ENCODE results near the gene PEX11B. TPM values are rescaled to one million over a fixed set of nuclear protein-coding genes. Genes with fewer than 3 reads are reported as not detected.
"Not testable (repeated sequence)": the region's sequence is repeated elsewhere in the genome, so short reads cannot be mapped to it uniquely, and the experiment has no call there.

PEX11B gene
- total RNA-seq, 1 donor from 2014 or later: 18.7 TPM

DNA sequence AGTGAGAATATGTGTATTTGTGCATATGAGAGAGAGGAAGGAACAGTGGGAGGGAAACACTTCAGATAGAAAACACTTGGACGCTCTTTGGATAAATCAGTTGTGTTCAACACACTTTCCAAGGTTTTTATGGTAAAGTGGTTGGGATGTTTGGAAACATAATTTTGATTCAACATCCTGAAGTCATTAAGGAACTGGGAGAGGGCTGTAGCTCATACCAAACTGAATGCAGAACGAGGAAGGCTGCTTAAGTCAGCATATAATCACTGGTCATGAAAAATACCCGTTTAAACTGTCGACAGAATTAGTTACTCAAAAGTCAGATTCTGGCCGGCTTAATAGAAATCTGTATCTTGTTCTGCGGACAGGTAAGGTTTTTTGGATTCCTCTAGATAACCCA, 24.4 kb upstream of the PEX11B start:
- Mint-ChIP-seq H3K27me3 (ENCODE audit: low read depth) (no peaks in the 10 kb centered on the region), H3K9me3 (no peaks in the 10 kb centered on the region), H3K27ac (ENCODE audit: unreplicated experiment) (peak overlapping the region; percentile 73), H3K36me3 (ENCODE audit: low read depth) (peaks cover 3% of the 10 kb centered on the region), H3K4me1 (peaks cover 7% of the 10 kb centered on the region), H3K4me3 (no peak overlapping the region)
- no peak for DNase-seq (ENCODE audit: low read depth, low spot score)
- TF ChIP-seq, protein P1, sequence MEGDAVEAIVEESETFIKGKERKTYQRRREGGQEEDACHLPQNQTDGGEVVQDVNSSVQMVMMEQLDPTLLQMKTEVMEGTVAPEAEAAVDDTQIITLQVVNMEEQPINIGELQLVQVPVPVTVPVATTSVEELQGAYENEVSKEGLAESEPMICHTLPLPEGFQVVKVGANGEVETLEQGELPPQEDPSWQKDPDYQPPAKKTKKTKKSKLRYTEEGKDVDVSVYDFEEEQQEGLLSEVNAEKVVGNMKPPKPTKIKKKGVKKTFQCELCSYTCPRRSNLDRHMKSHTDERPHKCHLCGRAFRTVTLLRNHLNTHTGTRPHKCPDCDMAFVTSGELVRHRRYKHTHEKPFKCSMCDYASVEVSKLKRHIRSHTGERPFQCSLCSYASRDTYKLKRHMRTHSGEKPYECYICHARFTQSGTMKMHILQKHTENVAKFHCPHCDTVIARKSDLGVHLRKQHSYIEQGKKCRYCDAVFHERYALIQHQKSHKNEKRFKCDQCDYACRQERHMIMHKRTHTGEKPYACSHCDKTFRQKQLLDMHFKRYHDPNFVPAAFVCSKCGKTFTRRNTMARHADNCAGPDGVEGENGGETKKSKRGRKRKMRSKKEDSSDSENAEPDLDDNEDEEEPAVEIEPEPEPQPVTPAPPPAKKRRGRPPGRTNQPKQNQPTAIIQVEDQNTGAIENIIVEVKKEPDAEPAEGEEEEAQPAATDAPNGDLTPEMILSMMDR (conservative IDR thresholded peaks at IDR 0.05): no peak

DNA sequence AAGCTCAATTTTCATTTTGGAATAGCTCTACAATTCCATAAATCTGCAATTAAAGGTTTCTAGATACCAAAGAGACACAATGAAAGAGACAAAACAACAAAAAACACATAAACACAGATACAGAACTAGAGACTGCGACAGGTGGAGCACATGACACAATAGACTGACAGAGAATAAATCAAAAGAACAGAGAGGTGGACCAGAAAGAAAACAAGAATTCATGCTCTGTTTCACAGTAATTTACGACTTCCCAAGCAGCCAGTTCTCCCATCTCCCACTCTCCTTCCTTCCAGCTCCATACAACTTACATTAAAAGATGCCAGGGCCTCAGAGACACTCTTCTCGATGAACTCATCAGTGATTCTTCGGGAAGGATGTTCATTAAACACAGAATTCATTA, 23.9 kb upstream of the PEX11B start:
- no peaks in the 10 kb centered on the region for H3K27me3 Mint-ChIP-seq (ENCODE audit: low read depth)
- H3K4me1 Mint-ChIP-seq: peaks cover 7% of the 10 kb centered on the region
- H3K4me3 Mint-ChIP-seq: no peak overlapping the region
- peak overlapping the region; percentile 73 for H3K27ac Mint-ChIP-seq (ENCODE audit: unreplicated experiment)
- TF ChIP-seq, protein P1 (conservative IDR thresholded peaks at IDR 0.05): no peak
- H3K36me3 Mint-ChIP-seq (ENCODE audit: low read depth): peaks cover 3% of the 10 kb centered on the region
- no peak for DNase-seq (ENCODE audit: low read depth, low spot score)
- no peaks in the 10 kb centered on the region for H3K9me3 Mint-ChIP-seq

DNA sequence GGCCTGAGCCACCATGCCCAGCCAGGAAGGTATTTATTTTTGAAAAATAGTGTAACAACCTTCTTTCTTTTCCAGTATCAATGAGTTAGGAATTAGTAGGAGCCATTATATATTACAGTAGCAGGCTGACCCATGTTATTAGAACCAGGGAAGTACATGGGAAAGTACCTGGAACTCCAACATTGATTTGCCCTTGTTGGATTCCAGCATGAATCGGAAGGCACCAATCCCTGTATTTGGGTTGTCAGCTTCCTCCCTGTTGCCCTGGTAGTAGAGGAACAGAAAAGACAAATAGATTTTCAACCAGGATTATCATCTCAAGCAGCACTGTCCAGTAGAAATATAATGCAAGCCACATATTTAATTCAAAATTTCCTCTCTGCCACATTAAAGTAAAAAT, 18.9 kb upstream of the PEX11B start:
- H3K4me3 Mint-ChIP-seq: no peak overlapping the region
- TF ChIP-seq, protein P1 (conservative IDR thresholded peaks at IDR 0.05): no peak
- H3K27ac Mint-ChIP-seq (ENCODE audit: unreplicated experiment): no peak overlapping the region
- H3K9me3 Mint-ChIP-seq: no peaks in the 10 kb centered on the region
- H3K27me3 Mint-ChIP-seq (ENCODE audit: low read depth): no peaks in the 10 kb centered on the region
- no peaks in the 10 kb centered on the region for H3K36me3 Mint-ChIP-seq (ENCODE audit: low read depth)
- peaks cover 3% of the 10 kb centered on the region for H3K4me1 Mint-ChIP-seq
- no peak for DNase-seq (ENCODE audit: low read depth, low spot score)

DNA sequence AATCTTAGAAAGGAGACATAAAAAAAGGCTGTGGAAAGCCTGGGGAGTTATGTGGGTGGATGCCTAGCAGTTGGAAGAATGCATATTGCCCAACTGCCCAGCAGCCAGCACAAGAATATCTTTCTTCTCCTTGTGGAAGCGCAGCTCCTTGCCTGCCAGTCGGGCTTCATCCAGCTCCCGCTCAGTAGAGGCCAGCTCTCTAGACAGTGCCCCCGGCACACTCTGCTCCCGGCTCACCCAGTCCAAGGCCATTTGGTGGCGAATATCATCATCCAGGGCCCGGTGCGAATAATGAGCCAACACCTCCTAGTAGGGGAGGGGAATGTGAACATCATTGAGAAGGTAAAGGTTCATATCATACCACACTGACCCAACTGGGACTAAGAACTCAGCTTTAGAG, 17.7 kb upstream of the PEX11B start:
- H3K27ac Mint-ChIP-seq (ENCODE audit: unreplicated experiment): no peak overlapping the region
- TF ChIP-seq, protein P1 (conservative IDR thresholded peaks at IDR 0.05): no peak
- no peak for DNase-seq (ENCODE audit: low read depth, low spot score)
- H3K9me3 Mint-ChIP-seq: no peaks in the 10 kb centered on the region
- no peaks in the 10 kb centered on the region for H3K27me3 Mint-ChIP-seq (ENCODE audit: low read depth)
- H3K4me3 Mint-ChIP-seq: no peak overlapping the region
- H3K4me1 Mint-ChIP-seq: no peaks in the 10 kb centered on the region
- H3K36me3 Mint-ChIP-seq (ENCODE audit: low read depth): no peaks in the 10 kb centered on the region

DNA sequence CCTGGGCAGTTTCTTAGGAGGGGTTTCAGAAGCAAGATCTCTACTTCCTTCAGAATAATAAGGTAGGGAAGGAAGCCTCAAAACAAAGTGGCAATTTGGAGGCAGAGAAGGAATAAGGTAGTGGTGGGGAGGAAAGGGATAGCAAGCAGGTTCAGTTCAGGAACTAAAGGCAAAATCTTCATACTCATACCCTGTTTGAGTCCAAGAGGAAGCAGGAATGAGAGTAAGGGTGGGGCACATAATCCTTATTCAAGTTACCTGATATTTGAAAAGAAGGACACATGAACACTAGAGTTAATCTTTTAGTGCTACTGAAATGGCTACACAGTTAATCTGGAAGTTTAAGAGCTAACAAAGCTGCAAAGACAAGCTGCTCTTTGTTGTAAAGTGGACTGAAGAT, 17.2 kb upstream of the PEX11B start:
- Mint-ChIP-seq H3K4me3 (no peak overlapping the region), H3K27me3 (ENCODE audit: low read depth) (no peaks in the 10 kb centered on the region), H3K4me1 (no peaks in the 10 kb centered on the region), H3K9me3 (no peaks in the 10 kb centered on the region), H3K36me3 (ENCODE audit: low read depth) (no peaks in the 10 kb centered on the region), H3K27ac (ENCODE audit: unreplicated experiment) (no peak overlapping the region)
- DNase-seq (ENCODE audit: low read depth, low spot score): no peak
- TF ChIP-seq, protein P1 (conservative IDR thresholded peaks at IDR 0.05): no peak

DNA sequence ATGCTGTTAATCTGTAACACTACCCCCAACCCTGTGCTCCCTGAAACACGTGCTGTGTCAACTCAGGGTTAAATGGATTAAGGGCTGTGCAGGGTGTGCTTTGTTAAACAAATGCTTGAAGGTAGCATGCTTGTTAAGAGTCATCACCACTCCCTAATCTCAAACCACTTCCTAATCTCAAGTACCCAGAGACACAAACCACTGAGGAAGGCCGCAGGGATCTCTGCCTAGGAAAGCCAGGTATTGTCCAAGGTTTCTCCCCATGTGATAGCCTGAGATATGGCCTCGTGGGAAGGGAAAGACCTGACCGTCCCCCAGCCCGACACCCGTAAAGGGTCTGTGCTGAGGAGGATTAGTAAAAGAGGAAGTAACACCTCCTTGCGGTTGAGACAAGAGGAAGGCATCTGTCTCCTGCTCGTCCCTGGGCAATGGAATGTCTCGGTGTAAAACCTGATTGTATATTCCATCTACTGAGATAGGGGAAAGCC, 14.0 kb upstream of the PEX11B start:
- DNase-seq (ENCODE audit: low read depth, low spot score); H3K27me3 Mint-ChIP-seq (ENCODE audit: low read depth); H3K27ac Mint-ChIP-seq (ENCODE audit: unreplicated experiment); H3K9me3 Mint-ChIP-seq; H3K36me3 Mint-ChIP-seq (ENCODE audit: low read depth); H3K4me3 Mint-ChIP-seq; H3K4me1 Mint-ChIP-seq: not testable (repeated sequence)

Measured in neural crest cell (in vitro differentiated cells).